A549 treated with AZD2906 at 1 μM for 4 hours (cell line): ENCODE measurements around the gene SLFN12. TPM values are rescaled to one million over a fixed set of nuclear protein-coding genes. Genes with fewer than 3 reads are reported as not detected.

ENCODE experiments used
- total RNA-seq: library from RNA; stranded (reverse); fragments of 200-300 nt; extraction: Qiagen RNA extraction; gene quantifications from 5 replicates; pipeline ENCODE4 v1.2.3, GENCODE V29; 2022

The SLFN12 gene
- 0.08 TPM in 1 of 5 replicates, not detected in the others for total RNA-seq

DNA sequence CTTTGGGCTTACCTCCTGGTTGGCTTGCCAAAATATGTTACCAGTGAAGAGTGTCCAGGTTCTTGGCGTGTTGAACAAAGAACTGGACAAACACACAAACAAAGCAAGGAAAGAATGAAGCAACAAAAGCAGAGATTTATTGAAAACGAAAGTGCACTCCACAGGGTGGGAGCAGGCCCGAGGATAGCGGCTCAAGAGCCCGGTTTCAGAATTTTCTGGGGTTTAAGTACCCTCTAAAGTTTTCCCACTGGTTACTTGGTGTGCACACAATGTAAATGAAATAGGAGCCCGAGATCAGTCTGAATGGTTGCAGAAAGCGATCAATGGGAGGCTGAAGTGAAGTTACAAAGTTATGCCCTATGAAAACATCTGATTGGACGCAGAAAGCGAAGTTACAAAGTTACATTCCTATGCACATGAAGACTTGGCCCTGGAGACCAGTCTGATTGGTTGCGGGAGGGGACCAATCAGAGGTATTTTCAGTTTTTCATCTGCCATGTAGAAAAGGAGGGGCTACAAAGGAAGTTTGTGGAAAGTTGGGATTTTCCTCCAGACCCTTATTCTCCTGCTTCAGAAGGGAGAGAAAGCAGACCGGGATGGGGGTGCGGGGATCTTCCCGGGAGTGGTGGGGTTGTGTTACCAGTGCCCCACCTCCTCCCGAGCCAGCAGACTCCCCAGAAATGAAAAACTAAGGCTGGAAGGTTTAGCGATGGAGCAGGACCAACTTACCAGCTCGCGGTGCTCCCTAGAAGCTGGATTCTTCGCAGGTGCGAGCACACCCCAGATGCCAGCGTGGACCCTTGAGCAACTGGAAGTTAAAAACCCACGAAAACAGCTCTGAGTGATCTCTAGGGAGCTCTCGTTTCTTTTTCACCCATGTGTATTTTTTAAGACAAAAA, at the start of gene SLFN12:
SLFN12 (minus strand) TSS at position 325 of the 899 bp plus-strand sequence. CDS start 9,472 bp downstream, outside the sequence.

DNA sequence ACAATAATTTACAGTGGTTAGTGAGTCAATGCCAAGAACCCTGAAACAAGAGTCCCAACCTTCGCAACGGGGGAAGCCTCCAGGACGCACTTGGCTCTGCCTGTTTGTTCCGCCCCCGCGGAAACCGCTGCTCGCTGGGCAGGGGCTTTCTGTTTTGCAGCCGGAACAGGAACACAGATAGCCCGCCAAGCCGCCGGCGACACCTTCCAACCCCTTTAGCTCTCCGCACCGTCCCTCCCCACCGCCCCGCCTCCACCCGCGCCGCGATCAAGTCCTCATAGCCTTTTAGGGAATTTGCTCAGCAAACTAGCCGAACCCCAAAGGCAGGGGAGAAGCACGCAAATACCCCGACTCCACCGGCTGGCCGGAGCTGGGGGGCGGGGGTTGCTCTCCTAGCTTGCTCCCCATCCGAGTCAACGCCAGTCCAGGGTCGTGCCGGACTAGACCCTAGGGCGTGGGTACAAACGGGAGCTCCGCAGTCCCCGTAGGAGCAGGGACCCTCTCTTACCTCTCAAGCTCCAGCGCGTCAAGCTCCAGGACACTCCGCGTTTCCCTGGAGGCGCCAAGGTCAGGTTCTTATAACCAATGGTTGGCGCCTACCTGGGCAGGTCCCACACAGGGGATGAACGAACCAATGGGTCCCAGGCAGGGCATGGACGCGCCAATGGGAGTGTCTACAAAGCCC, 16.1 kb upstream of the SLFN12 start, which contains the start of gene SLFN13:
SLFN13 (minus strand) TSS at position 553 of the 685 bp plus-strand sequence. CDS start 3,086 bp downstream, outside the sequence.

DNA sequence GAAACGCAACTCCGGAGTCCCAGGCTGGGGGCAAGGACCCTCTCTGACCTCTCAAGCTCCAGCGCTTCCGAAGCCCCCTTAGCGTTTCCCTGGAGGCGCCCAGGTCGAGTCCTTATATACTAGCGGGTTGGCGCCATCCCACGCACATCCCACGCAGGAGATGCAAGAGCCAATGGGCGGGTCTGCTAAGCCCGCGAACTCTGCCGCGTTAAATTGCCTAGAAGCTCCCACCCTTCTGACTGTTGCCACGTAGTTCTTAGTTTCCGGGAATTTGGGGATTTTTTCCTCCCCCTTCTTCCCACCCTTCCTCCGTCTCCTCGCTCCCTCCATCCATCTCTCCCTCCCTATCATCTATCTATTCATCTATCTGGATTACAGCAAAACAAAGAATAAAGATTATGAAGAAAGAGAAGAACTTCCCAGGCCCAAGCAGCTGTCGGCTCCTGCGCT, 58.7 kb downstream of the SLFN12 start, which contains the start of gene SLFN11:
SLFN11 (minus strand) TSS at position 88 of the 450 bp plus-strand sequence. CDS start 9,814 bp downstream, outside the sequence.

Other genes starting within 250 kb of the SLFN12 start
- not detected in 5 replicates for gene SLC35G3, start 238.1 kb downstream of the SLFN12 start, total RNA-seq
- gene SLFN5, start 189.4 kb downstream of the SLFN12 start, total RNA-seq: 2.4 to 3.2 TPM (median 2.6 TPM) in 5 replicates
- gene SLFN11, start 58.9 kb downstream of the SLFN12 start, total RNA-seq: 4.4 to 6.1 TPM (median 5.2 TPM) in 5 replicates
- gene SLFN13, start 16.3 kb upstream of the SLFN12 start, total RNA-seq: 3.2 to 4.9 TPM (median 3.7 TPM) in 5 replicates
- gene SLFN12L, start 105.2 kb upstream of the SLFN12 start, total RNA-seq: 0.03 to 0.06 TPM in 2 of 5 replicates, not detected in the others
- gene SLFN14, start 128.3 kb upstream of the SLFN12 start, total RNA-seq: not detected in 5 replicates
- gene PEX12, start 146.1 kb upstream of the SLFN12 start, total RNA-seq: 8.6 to 9.9 TPM (median 9.0 TPM) in 5 replicates
- gene AP2B1, start 154.8 kb upstream of the SLFN12 start, total RNA-seq: 117 to 149 TPM (median 128 TPM) in 5 replicates